Ectodermal cell (in vitro differentiated cells): ENCODE measurements around the gene CA10.

Experiments used
- H3K27ac ChIP-seq: 2 replicates; pipeline ENCODE4 v1.7.0; 2013; ENCODE audit warnings: mild to moderate bottlenecking, low read depth, low read length; ENCODE audit not compliant: insufficient read depth, poor library complexity, severe bottlenecking
- H3K27me3 ChIP-seq: 2 replicates; pipeline ENCODE4 v1.7.0; 2013; ENCODE audit warnings: mild to moderate bottlenecking, low read length; ENCODE audit not compliant: insufficient read depth, control insufficient read depth, poor library complexity, severe bottlenecking
- H3K36me3 ChIP-seq: one replicate; pipeline ENCODE4 v1.7.0; 2013; ENCODE audit warnings: low read length; ENCODE audit not compliant: control insufficient read depth, insufficient read depth
- H3K4me1 ChIP-seq: one replicate; pipeline ENCODE4 v1.7.0; 2013; ENCODE audit warnings: low read length; ENCODE audit not compliant: control insufficient read depth, insufficient read depth
- H3K4me3 ChIP-seq: 2 replicates; pipeline ENCODE4 v1.7.0; 2013; ENCODE audit warnings: low read depth, low read length, control low read depth; ENCODE audit not compliant: insufficient read depth
- H3K9me3 ChIP-seq: 2 replicates; pipeline ENCODE4 v1.7.0; 2013; ENCODE audit warnings: mild to moderate bottlenecking, low read length, moderate library complexity; ENCODE audit not compliant: control insufficient read depth
- WGBS, 2 experiments: methylation state at CpG; one replicate each; pipeline ENCODE4 v1.1.7; 2013; ENCODE audit warnings: missing lambda C conversion rate in 2 of 2; 5-methylcytosine and 5-hydroxymethylcytosine counted together

CA10 gene

GRCh38 chr17:51709694-51710633 lies 448.6 kb downstream of the CA10 start:
- no peaks in the 10 kb centered on the region for H3K27me3 ChIP-seq
- 94 to 97% methylated on average over 6 to 7 of the region's 7 CpGs for WGBS, 2 experiments
- no peak overlapping the region for H3K4me3 ChIP-seq
- H3K36me3 ChIP-seq, result no peaks in the 10 kb centered on the region
- H3K4me1 ChIP-seq, result no peaks in the 10 kb centered on the region
- H3K9me3 ChIP-seq, result no peaks in the 10 kb centered on the region
- H3K27ac ChIP-seq, result no peak overlapping the region

- Histone ChIP-seq H3K27ac (no peak overlapping the region), H3K4me3 (no peak overlapping the region), H3K27me3 (no peaks in the 10 kb centered on the region), H3K4me1 (no peaks in the 10 kb centered on the region), H3K9me3 (no peaks in the 10 kb centered on the region), H3K36me3 (no peaks in the 10 kb centered on the region)
- WGBS, 2 experiments, result 91 to 93% methylated on average over 2 of the region's 2 CpGs
Observed at GRCh38 chr17:51707216-51707615, 451.3 kb downstream of the CA10 start.

DNA sequence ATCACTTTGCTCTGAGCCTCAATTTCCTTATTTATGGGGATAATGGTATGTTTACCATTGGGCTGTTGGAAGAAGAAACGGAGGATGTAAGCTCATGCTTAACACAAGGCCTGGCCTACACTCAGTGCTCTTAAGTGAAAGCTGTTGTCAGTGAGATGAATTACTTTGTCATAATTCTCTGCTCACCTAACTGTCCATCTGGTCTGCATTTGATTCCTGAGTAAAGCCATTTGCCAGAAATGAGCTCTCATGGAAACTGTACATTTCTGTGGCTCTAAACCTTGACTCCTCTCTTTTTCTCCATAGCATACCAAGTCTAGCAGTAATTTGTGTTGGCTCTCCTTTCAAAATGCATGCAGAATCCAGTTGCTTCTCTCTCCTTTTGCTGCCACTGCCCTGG lies 452.4 kb downstream of the CA10 start:
- no peak overlapping the region for H3K4me3 ChIP-seq
- no peaks in the 10 kb centered on the region for H3K4me1 ChIP-seq
- no peaks in the 10 kb centered on the region for H3K27me3 ChIP-seq
- H3K36me3 ChIP-seq, result no peaks in the 10 kb centered on the region
- H3K27ac ChIP-seq, result no peak overlapping the region
- H3K9me3 ChIP-seq, result no peaks in the 10 kb centered on the region
- 91 to 93% methylated on average over 1 of the region's 1 CpG for WGBS, 2 experiments

DNA sequence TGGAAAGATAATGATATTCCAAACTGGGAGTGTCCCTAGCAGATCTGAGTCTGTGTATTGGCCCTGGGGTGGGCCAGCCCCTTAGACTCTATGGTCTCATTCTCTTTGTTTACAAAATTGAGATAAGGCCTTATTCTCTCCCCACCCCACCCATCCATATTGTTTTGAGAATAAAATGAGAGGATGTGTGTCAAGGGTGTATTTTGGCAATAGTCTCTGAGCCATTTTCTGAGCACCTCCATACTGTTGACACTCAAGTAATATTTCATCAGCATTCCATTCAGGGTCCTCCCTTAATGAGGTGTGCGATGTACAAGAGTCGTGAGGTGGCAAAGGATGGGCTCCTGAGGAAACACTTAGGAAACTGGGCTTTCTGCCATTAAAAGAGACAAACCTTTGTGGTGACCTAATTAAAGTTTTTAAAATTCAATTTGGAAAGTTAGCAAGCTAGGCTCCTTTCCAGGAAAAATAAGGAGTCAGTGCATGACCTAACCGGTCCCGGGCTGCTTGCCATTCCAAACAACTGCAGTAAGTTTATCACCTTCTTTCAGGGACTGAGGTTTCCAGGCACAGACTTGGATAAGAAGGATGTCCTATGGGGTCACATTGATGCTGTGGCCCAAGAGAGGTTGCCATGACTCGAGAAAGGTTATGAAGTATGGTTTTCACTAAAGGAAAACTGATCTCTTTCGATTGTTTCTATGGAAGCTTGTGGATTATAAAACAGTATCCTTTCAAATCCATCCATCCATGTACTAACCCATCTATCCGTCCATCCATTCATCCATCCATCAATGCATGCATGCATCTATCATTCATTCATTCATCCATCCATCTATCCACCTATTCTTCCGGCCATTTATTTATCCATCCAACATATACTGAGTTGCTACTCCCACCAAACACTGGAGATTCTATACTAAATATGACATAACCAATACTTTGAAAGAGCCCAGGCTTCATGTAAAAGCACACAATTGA lies 454.9 kb downstream of the CA10 start:
- Histone ChIP-seq H3K4me3 (no peak overlapping the region), H3K27me3 (no peaks in the 10 kb centered on the region), H3K36me3 (no peaks in the 10 kb centered on the region), H3K9me3 (no peaks in the 10 kb centered on the region), H3K27ac (no peak overlapping the region), H3K4me1 (no peaks in the 10 kb centered on the region)
- WGBS, 2 experiments, result 88 to 95% methylated on average over 8 of the region's 8 CpGs

GRCh38 chr17:51702963-51703360 lies 455.6 kb downstream of the CA10 start:
- no peaks in the 10 kb centered on the region for H3K27me3 ChIP-seq
- H3K9me3 ChIP-seq, result no peaks in the 10 kb centered on the region
- no peak overlapping the region for H3K4me3 ChIP-seq
- H3K36me3 ChIP-seq, result no peaks in the 10 kb centered on the region
- H3K27ac ChIP-seq, result no peak overlapping the region
- WGBS, 2 experiments, result 84 to 85% methylated on average over 3 of the region's 3 CpGs
- H3K4me1 ChIP-seq, result no peaks in the 10 kb centered on the region

DNA sequence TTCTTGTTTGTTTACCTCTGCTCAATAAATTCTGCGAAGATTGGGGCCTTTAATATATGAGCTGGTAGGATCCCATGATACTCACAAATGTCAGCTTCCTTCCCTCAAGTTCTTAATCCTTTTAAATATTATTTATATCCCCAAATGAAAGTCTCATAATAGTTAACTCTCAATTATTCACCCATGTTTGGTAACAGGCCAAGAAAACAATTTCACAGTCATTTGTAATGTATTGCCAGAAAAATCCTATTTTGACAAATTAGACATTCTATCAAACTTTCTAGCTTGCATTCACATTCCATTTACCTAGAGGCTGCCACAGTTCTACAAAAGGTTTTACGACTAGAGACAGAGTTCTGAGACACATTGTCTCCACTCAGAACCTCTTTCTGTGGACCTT lies 457.0 kb downstream of the CA10 start:
- H3K27ac ChIP-seq, result no peak overlapping the region
- H3K9me3 ChIP-seq, result no peaks in the 10 kb centered on the region
- no peaks in the 10 kb centered on the region for H3K27me3 ChIP-seq
- no peak overlapping the region for H3K4me3 ChIP-seq
- WGBS, 2 experiments, result 87 to 93% methylated on average over 1 to 2 of the region's 2 CpGs
- no peaks in the 10 kb centered on the region for H3K4me1 ChIP-seq
- no peaks in the 10 kb centered on the region for H3K36me3 ChIP-seq

DNA sequence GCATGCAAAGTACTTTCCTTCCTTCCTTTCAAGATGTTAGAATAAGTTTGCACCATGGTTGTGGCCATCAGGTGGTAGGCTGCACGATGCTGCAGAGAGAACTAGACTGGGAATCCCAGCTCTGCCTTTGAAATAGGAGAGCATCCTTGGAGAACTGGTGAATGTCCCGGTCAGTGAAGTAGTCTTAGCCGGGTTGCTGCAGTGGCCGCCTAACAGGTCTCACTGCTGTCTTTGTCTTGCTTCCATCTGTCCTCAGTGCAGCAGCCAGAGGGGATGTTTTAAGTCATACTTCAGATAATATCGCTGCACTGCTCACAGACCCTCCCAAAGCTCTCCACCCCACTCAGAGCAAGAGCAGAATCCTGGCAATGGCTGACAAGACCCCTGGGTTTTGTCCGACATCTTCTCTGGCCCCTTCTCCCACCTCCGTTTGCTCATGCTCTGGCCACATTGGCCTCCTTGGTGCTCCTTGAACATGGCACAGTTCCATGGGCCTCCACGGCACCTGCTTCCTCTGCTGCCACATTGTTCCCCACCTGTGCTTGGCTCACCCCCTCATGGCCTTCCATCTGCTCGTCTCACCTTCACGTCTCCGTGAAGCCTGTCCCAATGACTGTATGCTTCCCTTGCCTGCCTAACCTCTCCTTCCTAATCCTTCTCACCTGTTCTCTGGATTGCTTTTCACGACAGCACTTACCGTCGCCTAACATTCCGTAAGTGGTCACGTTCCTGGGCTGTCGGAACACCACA lies 458.3 kb downstream of the CA10 start:
- Histone ChIP-seq H3K27ac (no peak overlapping the region), H3K36me3 (no peaks in the 10 kb centered on the region), H3K27me3 (no peaks in the 10 kb centered on the region), H3K9me3 (no peaks in the 10 kb centered on the region), H3K4me3 (no peak overlapping the region), H3K4me1 (no peaks in the 10 kb centered on the region)
- 91 to 94% methylated on average over 17 of the region's 17 CpGs for WGBS, 2 experiments

DNA sequence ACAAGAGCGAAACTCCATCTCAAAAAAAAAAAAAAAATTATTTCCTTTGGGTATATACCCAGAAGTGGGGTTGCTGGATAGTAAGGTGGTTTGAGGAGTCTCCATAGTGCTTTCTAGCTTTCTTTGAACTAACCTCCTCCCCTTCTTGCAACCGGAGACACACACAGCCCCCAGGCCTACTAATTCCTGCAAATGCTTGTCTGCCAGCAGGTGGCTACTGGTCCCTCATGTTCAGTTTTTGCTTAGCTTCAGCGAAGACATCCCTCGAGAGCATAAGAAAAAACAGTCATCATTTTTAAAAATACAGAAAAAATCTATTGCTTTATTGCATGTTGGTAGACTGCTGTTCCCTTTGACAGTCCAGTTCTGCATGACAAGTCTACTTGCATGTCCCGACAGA lies 459.2 kb downstream of the CA10 start:
- WGBS, 2 experiments, result 78 to 84% methylated on average over 4 to 5 of the region's 5 CpGs
- no peaks in the 10 kb centered on the region for H3K36me3 ChIP-seq
- H3K4me3 ChIP-seq, result no peak overlapping the region
- no peak overlapping the region for H3K27ac ChIP-seq
- H3K4me1 ChIP-seq, result no peaks in the 10 kb centered on the region
- H3K9me3 ChIP-seq, result no peaks in the 10 kb centered on the region
- H3K27me3 ChIP-seq, result no peaks in the 10 kb centered on the region

DNA sequence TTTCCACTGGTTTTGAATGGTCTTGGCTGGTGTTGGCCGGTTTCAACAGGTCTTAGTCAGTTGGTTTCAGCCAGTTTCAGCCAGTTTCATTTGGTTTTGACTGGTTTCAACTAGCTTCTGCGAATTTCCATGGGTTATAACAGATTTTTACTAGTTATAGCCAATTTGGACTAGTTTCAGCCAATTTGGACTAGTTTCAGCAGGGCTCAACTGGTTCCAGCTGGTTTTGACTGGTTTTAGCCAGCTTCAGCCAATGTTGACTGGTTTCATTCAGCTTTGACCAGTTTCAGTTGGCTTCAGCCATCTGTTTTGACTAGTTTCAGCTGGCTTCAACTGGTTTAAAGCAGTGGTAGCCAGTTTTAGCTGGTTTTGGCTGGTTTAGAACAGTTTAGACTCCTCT lies 465.6 kb downstream of the CA10 start:
- no peak overlapping the region for H3K4me3 ChIP-seq
- H3K27ac ChIP-seq, result no peak overlapping the region
- no peaks in the 10 kb centered on the region for H3K36me3 ChIP-seq
- no peaks in the 10 kb centered on the region for H3K4me1 ChIP-seq
- H3K9me3 ChIP-seq, result no peaks in the 10 kb centered on the region
- no peaks in the 10 kb centered on the region for H3K27me3 ChIP-seq
- WGBS, 2 experiments, result 85 to 91% methylated on average over 2 of the region's 2 CpGs
